Erythroblast (primary cell): ENCODE results near the gene NPFFR1.
A peak's percentile ranks its signal among the peaks of the same experiment; 100 is the strongest.

ENCODE experiments used
- DNase-seq, 2 experiments: peaks; one replicate each; lab custom pipeline; 2025; lab: John Stamatoyannopoulos, UW
- GATA1 ChIP-seq: IDR thresholded peaks from 2 replicates; pipeline ENCODE4 v1.6.1; 2011; ENCODE audit warnings: low read depth, mild to moderate bottlenecking, control low read depth, low read length, moderate library complexity
- POLR2A ChIP-seq: IDR thresholded peaks from 2 replicates; pipeline ENCODE4 v1.6.1; 2011; ENCODE audit warnings: mild to moderate bottlenecking, low read length

Gene NPFFR1

GRCh38 chr10:70286616-70287015 lies 2.8 kb upstream of the NPFFR1 start:
- DNase-seq: no peak
- no peak for TF ChIP-seq POLR2A
- TF ChIP-seq GATA1: no peak

GRCh38 chr10:70285476-70285831 lies 1.6 kb upstream of the NPFFR1 start:
- DNase-seq: no peak

GRCh38 chr10:70284542-70285475 lies 1.0 kb upstream of the NPFFR1 start:
- no peak for TF ChIP-seq POLR2A
- TF ChIP-seq GATA1: no peak
- no peak for DNase-seq

More at GRCh38 chr10:70285476-70285831, 1.6 kb upstream of the NPFFR1 start:
- no peak for TF ChIP-seq GATA1
- TF ChIP-seq POLR2A: no peak

DNA sequence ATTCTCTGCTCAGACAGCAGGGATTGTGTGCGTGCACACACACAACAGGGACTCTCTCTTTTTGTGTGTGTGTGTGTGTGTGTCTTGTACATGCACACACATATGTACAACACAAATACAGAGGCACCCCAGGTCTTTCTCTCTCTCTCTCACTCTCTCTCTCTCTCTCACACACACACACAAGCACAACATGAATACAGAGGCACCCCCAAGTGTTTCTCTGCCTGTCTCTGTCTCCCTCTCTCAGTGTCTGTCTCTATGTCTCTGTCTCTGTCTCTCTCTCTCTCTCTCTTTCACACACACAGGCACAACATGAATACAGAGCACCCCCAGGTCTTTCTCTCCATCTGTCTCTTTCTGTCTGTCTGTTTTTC lies 746 bp downstream of the NPFFR1 start:
- no peak for DNase-seq
- no peak for TF ChIP-seq GATA1
- TF ChIP-seq POLR2A: no peak

DNA sequence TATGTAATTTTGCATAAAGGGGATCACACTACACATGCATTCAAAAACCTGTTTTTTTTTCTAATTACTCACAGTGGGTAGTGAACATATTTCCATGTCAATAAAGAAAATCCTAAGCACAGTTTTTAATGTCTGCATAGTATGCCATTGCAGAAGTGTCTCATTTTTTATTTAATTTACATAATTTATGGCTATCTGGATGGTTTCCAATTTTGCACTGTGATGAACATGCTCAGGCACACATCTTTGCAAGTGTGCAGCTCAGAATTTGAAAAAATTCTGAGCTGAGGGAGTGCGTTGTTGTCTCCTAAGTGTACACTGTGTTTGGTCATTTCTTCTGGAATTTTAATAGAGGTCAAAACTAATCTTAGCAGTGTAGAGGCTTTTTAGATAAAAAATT lies 2.2 kb downstream of the NPFFR1 start:
- no peak for TF ChIP-seq POLR2A
- no peak for TF ChIP-seq GATA1
- DNase-seq: no peak

DNA sequence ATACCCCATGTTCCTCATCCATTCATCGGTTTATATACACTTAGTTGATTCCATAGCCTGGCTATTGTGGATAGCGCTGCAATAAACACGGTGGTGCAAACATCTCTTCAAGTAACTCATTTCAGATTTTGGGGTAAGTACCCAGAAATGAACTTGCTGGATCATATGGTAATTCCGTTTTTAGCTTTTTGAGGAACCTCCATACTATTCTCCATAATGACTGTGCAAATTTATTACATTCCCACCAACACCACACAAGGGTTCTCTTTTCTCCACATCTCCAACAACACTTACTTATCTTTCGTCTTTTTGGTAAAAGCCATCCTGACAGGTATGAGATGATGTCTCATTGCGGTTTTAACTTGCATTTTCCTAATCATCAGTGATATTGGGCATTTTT lies 3.7 kb downstream of the NPFFR1 start:
- TF ChIP-seq POLR2A (no peak), GATA1 (no peak)
- no peak for DNase-seq

DNA sequence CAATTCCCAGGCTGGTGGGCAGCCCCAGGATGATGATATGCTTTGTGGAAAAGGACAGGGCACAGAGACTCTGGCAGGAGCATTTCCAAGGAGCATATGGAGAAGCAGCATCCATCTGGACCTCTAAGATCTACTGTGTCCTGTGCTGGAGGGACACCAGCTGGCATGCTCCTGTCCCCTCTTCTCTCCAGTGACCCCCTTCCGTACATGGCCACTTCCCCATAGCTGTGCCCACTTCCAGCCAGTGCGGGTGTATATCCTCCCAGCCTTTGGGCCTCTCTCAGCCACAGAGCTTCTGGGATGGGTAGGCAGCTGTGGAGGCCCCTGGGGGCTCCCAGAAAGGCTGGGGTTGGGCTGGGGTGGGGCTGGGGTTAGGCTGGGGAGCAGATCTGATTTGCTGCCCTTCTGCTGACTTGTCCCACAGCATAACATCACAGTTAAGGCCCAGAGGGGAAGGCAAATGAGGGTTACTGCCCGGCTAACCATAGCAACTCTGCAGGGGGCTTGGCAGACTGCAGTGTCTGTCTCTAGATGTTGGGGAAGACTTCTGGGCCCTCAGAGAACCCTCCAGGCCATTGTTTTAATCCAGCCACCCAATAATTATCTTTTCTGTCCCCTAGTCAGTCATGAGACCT lies 6.3 kb downstream of the NPFFR1 start:
- DNase-seq: no peak
- no peak for TF ChIP-seq GATA1
- TF ChIP-seq POLR2A: no peak

- no peak for TF ChIP-seq GATA1
- no peak for TF ChIP-seq POLR2A
- no peak for DNase-seq
These were observed 9.2 kb downstream of the NPFFR1 start for GRCh38 chr10:70274643-70275042.

DNA sequence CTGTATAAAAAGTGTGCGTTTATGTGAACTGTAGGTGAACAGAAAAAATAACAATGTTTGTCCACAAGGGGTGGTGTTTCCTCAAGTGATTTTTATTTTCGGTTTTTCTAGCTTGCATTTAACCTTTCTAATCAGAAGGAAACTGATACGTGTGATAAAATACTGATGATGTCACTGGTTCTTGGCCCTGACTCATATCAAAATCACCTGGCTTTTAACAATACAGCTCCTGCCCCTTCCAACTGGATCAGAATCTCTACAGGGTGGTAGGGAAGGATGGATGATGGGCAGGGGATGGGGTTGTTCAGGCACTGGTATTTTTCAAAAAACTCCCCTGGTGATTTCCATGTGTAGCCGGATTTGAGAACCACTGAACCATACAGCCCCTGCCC lies 10.9 kb downstream of the NPFFR1 start:
- TF ChIP-seq POLR2A: no peak
- no peak for TF ChIP-seq GATA1
- DNase-seq: peak in 1 of 2 experiments; percentile 11

- TF ChIP-seq GATA1: no peak
- TF ChIP-seq POLR2A: no peak
- DNase-seq: no peak
These were observed 11.5 kb downstream of the NPFFR1 start for GRCh38 chr10:70271996-70272924.

DNA sequence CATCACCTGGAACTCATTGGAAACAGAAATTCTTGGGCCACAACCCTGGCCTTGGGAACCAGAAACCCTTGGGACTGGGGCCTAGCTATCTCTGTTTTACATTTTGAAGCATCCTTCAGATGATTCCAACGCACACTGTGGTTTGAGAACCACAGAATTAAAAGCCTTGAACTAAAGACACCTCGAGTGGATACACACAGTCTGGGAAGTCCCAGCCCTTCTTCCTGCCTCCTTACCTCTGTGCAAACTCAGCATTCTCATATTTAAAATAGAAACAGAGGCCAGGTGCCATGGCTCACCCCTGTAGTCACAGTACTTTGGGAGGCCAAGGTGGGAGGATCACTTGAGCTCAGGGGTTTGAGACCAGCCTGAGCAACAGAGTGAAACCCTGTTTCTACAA lies 12.9 kb downstream of the NPFFR1 start:
- TF ChIP-seq GATA1 (no peak), POLR2A (no peak)
- no peak for DNase-seq

DNA sequence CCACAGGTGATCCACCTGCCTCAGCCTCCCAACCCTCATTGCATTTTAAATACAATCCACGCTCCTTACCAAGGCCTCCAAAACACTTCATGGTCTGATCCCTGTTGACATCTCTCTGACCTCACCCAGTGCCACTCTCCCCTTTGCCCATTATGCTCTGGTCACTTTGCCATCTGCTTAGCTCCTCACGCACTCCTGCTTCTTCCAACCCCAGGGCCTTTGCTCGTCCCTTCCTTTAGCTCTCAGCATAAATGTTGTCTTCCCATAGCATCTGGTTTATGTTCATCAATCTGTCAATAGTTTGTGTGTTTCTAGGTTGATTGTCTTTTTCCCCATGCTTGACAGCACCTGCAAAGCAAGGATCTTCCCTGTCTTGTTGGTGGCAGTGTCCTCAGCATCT lies 14.1 kb downstream of the NPFFR1 start:
- DNase-seq: no peak
- TF ChIP-seq GATA1 (no peak), POLR2A (no peak)

GRCh38 chr10:70268376-70268775 lies 15.4 kb downstream of the NPFFR1 start:
- TF ChIP-seq POLR2A (no peak), GATA1 (no peak)
- no peak for DNase-seq
